Measurements from ENCODE around the gene TRIM67. TPM values are rescaled to one million over a fixed set of nuclear protein-coding genes. Genes with fewer than 3 reads are reported as not detected.

Gene TRIM67
- total and polyA plus RNA-seq, 9 of the 15 experiments (the other 6 are each of a cell fraction or from before 2014, with no cell fraction given), result 0.04 to 0.60 (median 0.31) TPM

GRCh38 chr1:231162297-231162969 is 575 bp downstream of the TRIM67 start (continued):
- TF ChIP-seq ZBTB11 (CRISPR knock-in tag; IDR thresholded peaks at IDR 0.05) (peak in 1 of 3 experiments; percentile 26; a peak in 1 of 6 replicates), ZNF280A (IDR thresholded peaks at IDR 0.05; ENCODE audit: low read depth, partially characterized antibody) (no peak), DACH1 (IDR thresholded peaks at IDR 0.05; ENCODE audit: partially characterized antibody) (no peak), NEUROD1 (IDR thresholded peaks at IDR 0.05; ENCODE audit: borderline replicate concordance, low read depth, low read length, partially characterized antibody) (no peak), TBL1XR1 (IDR thresholded peaks at IDR 0.05; ENCODE audit: low read length in 2 of 2) (no peak), THAP7 (CRISPR knock-in tag; IDR thresholded peaks at IDR 0.05) (no peak), FOXA3 (CRISPR knock-in tag; conservative IDR thresholded peaks at IDR 0.05 in 1 of 2, IDR thresholded peaks at IDR 0.05 in 1 of 2) (0 out of 4 replicates have a peak, but pooled peaks of 1 of the 2 experiments have one; percentile 9), DLX4 (CRISPR knock-in tag; IDR thresholded peaks at IDR 0.05) (no peak), ZBTB5 (IDR thresholded peaks at IDR 0.05) (no peak), ZBTB9 (CRISPR knock-in tag; IDR thresholded peaks at IDR 0.05) (peak; percentile 34; the same call in 1 of the 2 replicates), ZC3H4 (CRISPR knock-in tag; IDR thresholded peaks at IDR 0.05; ENCODE audit: borderline replicate concordance) (no peak), TAF15 (IDR thresholded peaks at IDR 0.05; ENCODE audit: low read depth, low read length) (no peak), CREB5 (CRISPR knock-in tag; IDR thresholded peaks at IDR 0.05) (no peak)

All from K562 (cell line).